Measurements from ENCODE around the gene TMEM147. TPM values are rescaled to one million over a fixed set of nuclear protein-coding genes. Genes with fewer than 3 reads are reported as not detected.
"Not testable (repeated sequence)": the region's sequence is repeated elsewhere in the genome, so short reads cannot be mapped to it uniquely, and the experiment has no call there.

TMEM147 gene
- total and polyA plus RNA-seq, 7 donors: 24.5 to 123 (median 68.3) TPM

- TF ChIP-seq EP300 (IDR thresholded peaks at IDR 0.05) (no peak), POLR2A (IDR thresholded peaks at IDR 0.05) (no peak), POLR2AphosphoS5 (IDR thresholded peaks at IDR 0.05) (no peak), CTCF (IDR thresholded peaks at IDR 0.05) (no peak)
- no peak overlapping the region for H3K27ac ChIP-seq
- WGBS, 2 donors: 13 to 44% methylated on average over 1 of the region's 1 CpG
- H3K36me3 ChIP-seq: no peaks in the 10 kb centered on the region
- H3K27me3 ChIP-seq: peaks cover 0 to 22% (median 0%) of the 10 kb centered on the region in 3 donors
- H3K4me3 ChIP-seq: no peak overlapping the region
- H3K9me3 ChIP-seq: peaks cover 0 to 3% (median 0%) of the 10 kb centered on the region in 4 donors
- no peaks in the 10 kb centered on the region for H3K4me1 ChIP-seq
- DNase-seq: no peak
- intact Hi-C loops (cut with DNase I): no loop called here
Observed at GRCh38 chr19:35587321-35587720, 41.9 kb downstream of the TMEM147 start.

GRCh38 chr19:35590875-35591274 is 45.4 kb downstream of the TMEM147 start:
- Histone ChIP-seq H3K9me3 (peaks cover 0 to under 1% (median 0%) of the 10 kb centered on the region in 4 donors), H3K36me3 (no peaks in the 10 kb centered on the region), H3K4me3 (no peak overlapping the region), H3K27me3 (peaks cover 0 to 22% (median 0%) of the 10 kb centered on the region in 3 donors), H3K27ac (no peak overlapping the region), H3K4me1 (no peaks in the 10 kb centered on the region)
- DNase-seq: no peak
- no peak for TF ChIP-seq POLR2AphosphoS5 (IDR thresholded peaks at IDR 0.05)
- TF ChIP-seq EP300 (IDR thresholded peaks at IDR 0.05): no peak
- no peak for TF ChIP-seq POLR2A (IDR thresholded peaks at IDR 0.05)
- no peak for TF ChIP-seq CTCF (IDR thresholded peaks at IDR 0.05)
- WGBS, 2 donors: 68 to 88% methylated on average over 3 of the region's 3 CpGs
- intact Hi-C loops (cut with DNase I): no loop called here

GRCh38 chr19:35592226-35592625 is 46.8 kb downstream of the TMEM147 start:
- WGBS, 2 donors: 23 to 28% methylated on average over 8 of the region's 8 CpGs
- no peak for DNase-seq
- Histone ChIP-seq H3K4me1 (no peaks in the 10 kb centered on the region), H3K36me3 (no peaks in the 10 kb centered on the region), H3K9me3 (no peaks in the 10 kb centered on the region), H3K27ac (no peak overlapping the region), H3K4me3 (no peak overlapping the region), H3K27me3 (peaks cover 0 to 19% (median 0%) of the 10 kb centered on the region in 3 donors)
- no peak for TF ChIP-seq EP300 (IDR thresholded peaks at IDR 0.05)
- peak in 2 of 4 experiments; percentile 7 to 12 for TF ChIP-seq CTCF (IDR thresholded peaks at IDR 0.05)
- intact Hi-C loops (cut with DNase I): no loop called here

GRCh38 chr19:35595026-35595425 is 49.6 kb downstream of the TMEM147 start:
- H3K4me3 ChIP-seq; DNase-seq; H3K36me3 ChIP-seq; intact Hi-C loops (cut with DNase I); H3K27ac ChIP-seq; H3K4me1 ChIP-seq; H3K9me3 ChIP-seq: not testable (repeated sequence)
- H3K27me3 ChIP-seq: peaks cover 0 to 19% (median 0%) of the 10 kb centered on the region in 3 donors
- 77 to 88% methylated on average over 3 of the region's 3 CpGs for WGBS, 2 donors

- no peak for DNase-seq
- 92 to 97% methylated on average over 1 of the region's 1 CpG for WGBS, 2 donors
- Histone ChIP-seq H3K36me3 (no peaks in the 10 kb centered on the region), H3K9me3 (no peaks in the 10 kb centered on the region), H3K4me3 (no peak overlapping the region), H3K27ac (no peak overlapping the region), H3K27me3 (peaks cover 0 to 19% (median 0%) of the 10 kb centered on the region in 3 donors), H3K4me1 (no peaks in the 10 kb centered on the region)
- no peak for TF ChIP-seq EP300 (IDR thresholded peaks at IDR 0.05)
- no peak for TF ChIP-seq CTCF (IDR thresholded peaks at IDR 0.05)
- TF ChIP-seq POLR2A (IDR thresholded peaks at IDR 0.05): no peak
- no peak for TF ChIP-seq POLR2AphosphoS5 (IDR thresholded peaks at IDR 0.05)
- intact Hi-C loops (cut with DNase I): no loop called here
Observed at GRCh38 chr19:35595928-35596327, 50.5 kb downstream of the TMEM147 start.
